HCT116 (cell line): ENCODE results near the gene WDR27. TPM values are rescaled to one million over a fixed set of nuclear protein-coding genes. Genes with fewer than 3 reads are reported as not detected.

Experiments
- ATAC-seq: fragments of 200-7000 bp; cut with Tn5 transposase; 2 replicates; pipeline ENCODE4 v1.9.1; 2020; ENCODE audit warnings: mild to moderate bottlenecking, moderate library complexity
- BruUV-seq: library from RNA; stranded (reverse); fragments of 400-500 nt; replicated peaks from 2 replicates; lab custom pipeline; 2021; lab: Mats Ljungman, UMichigan
- CTCF ChIA-PET: fragments of 300-600 bp; sonication (Branson Sonifier 250); formaldehyde crosslinking; loops from one replicate; lab custom pipeline; 2021; ENCODE audit warnings: antibody characterized with exemption; lab: Charles Lee
- POLR2A ChIA-PET: fragments of 300-600, 350-600 bp; sonication (Branson Sonifier 250); formaldehyde crosslinking; loops from one replicate; lab custom pipeline; 2021; ENCODE audit warnings: antibody characterized with exemption; lab: Charles Lee
- RAD21 ChIA-PET, 2 experiments: fragments of 300-600 bp; sonication (Branson Sonifier 250); formaldehyde crosslinking; loops; one replicate each; lab custom pipeline; 2023; ENCODE audit warnings: low total read pairs in 2 of 2; ENCODE audit not compliant: uncharacterized antibody in 2 of 2, unreplicated experiment in 2 of 2, low non-redundant PET in 1 of 2; lab: Charles Lee
- DNase-seq: peaks from one replicate; pipeline ENCODE4 v3.0.0-alpha.2; 2010; ENCODE audit warnings: low read depth, low spot score
- H2AFZ ChIP-seq: fragments of 200-600 bp; shearing (Covaris generic), sonication (generic); 2 replicates; pipeline ENCODE4 v1.6.1; 2017; ENCODE audit warnings: low read depth, mixed run types, mixed read lengths, antibody characterized with exemption, low read length; ENCODE audit not compliant: poor library complexity, severe bottlenecking
- H3K27ac ChIP-seq: 2 replicates; pipeline ENCODE4 v1.5.1; 2012; ENCODE audit warnings: low read depth, low read length
- H3K27me3 ChIP-seq: fragments of 200-600 bp; sonication (generic); 2 replicates; pipeline ENCODE4 v1.6.1; 2016; ENCODE audit warnings: mixed run types, low read length, mixed read lengths; ENCODE audit not compliant: insufficient read depth
- H3K36me3 ChIP-seq, 2 experiments: fragments of 200-500 bp in 1 of 2; fragments of 200-600 bp in 1 of 2; sonication (Bioruptor generic) in 1 of 2; sonication (generic) in 1 of 2; 2 replicates each; pipeline versions ENCODE4 v1.5.1 to v1.6.1; 2014 to 2016; ENCODE audit warnings: low read length in 2 of 2, inconsistent platforms in 1 of 2, mixed read lengths in 1 of 2, mixed run types in 1 of 2; ENCODE audit not compliant: insufficient read depth in 2 of 2, control insufficient read depth in 1 of 2
- H3K4me1 ChIP-seq, 2 experiments: fragments of 200-600 bp in 1 of 2; sonication (generic) in 1 of 2; 2 replicates each; pipeline versions ENCODE4 v1.5.1 to v1.6.1; 2012 to 2017; ENCODE audit warnings: low read length in 2 of 2, inconsistent platforms in 1 of 2, mild to moderate bottlenecking in 1 of 2, mixed read lengths in 1 of 2, mixed run types in 1 of 2, moderate library complexity in 1 of 2; ENCODE audit not compliant: insufficient read depth in 2 of 2, control insufficient read depth in 1 of 2
- H3K4me2 ChIP-seq: fragments of 200-600 bp; sonication (generic); 2 replicates; pipeline ENCODE4 v1.6.1; 2017; ENCODE audit warnings: mixed run types, low read length, mixed read lengths
- H3K4me3 ChIP-seq, 2 experiments: fragments of 200-600 bp in 1 of 2; sonication (generic) in 1 of 2; replicated peaks in 1 of 2; 2 replicates each; pipeline ENCODE4 v1.5.1; 2011 to 2016; ENCODE audit warnings: low read length in 2 of 2, control low read depth in 1 of 2, low read depth in 1 of 2, mild to moderate bottlenecking in 1 of 2, mixed read lengths in 1 of 2, mixed run types in 1 of 2
- H3K79me2 ChIP-seq: fragments of 200-600 bp; sonication (generic); 2 replicates; pipeline ENCODE4 v1.6.1; 2017; ENCODE audit warnings: mild to moderate bottlenecking, mixed run types, low read length, moderate library complexity, mixed read lengths; ENCODE audit not compliant: insufficient read depth
- H3K9ac ChIP-seq: fragments of 200-600 bp; sonication (generic); 2 replicates; pipeline ENCODE4 v1.6.1; 2016; ENCODE audit warnings: low read length, mixed read lengths
- H3K9me2 ChIP-seq: fragments of 200-600 bp; sonication (generic), shearing (Covaris generic); 2 replicates; pipeline ENCODE4 v1.6.1; 2017; ENCODE audit warnings: mixed run types, mild to moderate bottlenecking, moderate library complexity; ENCODE audit not compliant: insufficient read depth
- H3K9me3 ChIP-seq, 2 experiments: fragments of 200-500 bp in 1 of 2; fragments of 200-600 bp in 1 of 2; sonication (Bioruptor generic) in 1 of 2; sonication (generic) in 1 of 2; 2 replicates each; pipeline ENCODE4 v1.6.1; 2014 to 2017; ENCODE audit warnings: low read length in 2 of 2, mixed read lengths in 2 of 2, inconsistent platforms in 1 of 2, low read depth in 1 of 2, mild to moderate bottlenecking in 1 of 2, mixed run types in 1 of 2, moderate library complexity in 1 of 2; ENCODE audit not compliant: control insufficient read depth in 1 of 2, insufficient read depth in 1 of 2
- H4K20me1 ChIP-seq: fragments of 200-600 bp; sonication (generic), shearing (Covaris generic); 2 replicates; pipeline ENCODE4 v1.6.1; 2017; ENCODE audit warnings: mixed run types, mild to moderate bottlenecking, moderate library complexity; ENCODE audit not compliant: insufficient read depth
- CBX3 ChIP-seq: IDR thresholded peaks from 2 replicates; pipeline ENCODE4 v1.6.1; 2012; ENCODE audit warnings: low read depth
- CEBPB ChIP-seq: IDR thresholded peaks from 2 replicates; pipeline ENCODE4 v1.6.1; 2012; ENCODE audit warnings: low read depth
- ELF1 ChIP-seq: IDR thresholded peaks from 2 replicates; pipeline ENCODE4 v1.6.1; 2012; ENCODE audit warnings: low read depth, borderline replicate concordance
- EZH2 ChIP-seq: fragments of 200-600 bp; sonication (generic); IDR thresholded peaks from 2 replicates; pipeline ENCODE4 v1.6.1; 2017; ENCODE audit warnings: antibody characterized with exemption, mixed run types
- EZH2phosphoT487 ChIP-seq: fragments of 200-600 bp; IDR thresholded peaks from 2 replicates; pipeline ENCODE4 v1.6.1; 2018; ENCODE audit warnings: antibody characterized with exemption, borderline replicate concordance
- FOSL1 ChIP-seq: IDR thresholded peaks from 2 replicates; pipeline ENCODE4 v1.6.1; 2012; ENCODE audit warnings: low read depth
- JUND ChIP-seq: IDR thresholded peaks from 2 replicates; pipeline ENCODE4 v1.6.1; 2012
- POLR2A ChIP-seq: IDR thresholded peaks from 2 replicates; pipeline ENCODE4 v1.7.0; 2011; ENCODE audit warnings: borderline replicate concordance; ENCODE audit not compliant: insufficient read depth, insufficient read length; ENCODE audit errors: extremely low read depth
- RAD21 ChIP-seq: IDR thresholded peaks from 2 replicates; pipeline ENCODE4 v1.6.1; 2012; ENCODE audit warnings: low read depth, mild to moderate bottlenecking
- REST ChIP-seq: IDR thresholded peaks from 2 replicates; pipeline ENCODE4 v1.6.1; 2012; ENCODE audit warnings: low read depth
- SP1 ChIP-seq: IDR thresholded peaks from 2 replicates; pipeline ENCODE4 v1.6.1; 2012; ENCODE audit warnings: low read depth
- SRF ChIP-seq: IDR thresholded peaks from 2 replicates; pipeline ENCODE4 v1.6.1; 2012; ENCODE audit warnings: low read depth
- TCF7L2 ChIP-seq: IDR thresholded peaks from 2 replicates; pipeline ENCODE4 v1.7.0; 2011; ENCODE audit warnings: borderline replicate concordance, inconsistent platforms; ENCODE audit not compliant: insufficient read depth, insufficient read length; ENCODE audit errors: extremely low read depth
- YY1 ChIP-seq: IDR thresholded peaks from 2 replicates; pipeline ENCODE4 v1.6.1; 2011; ENCODE audit warnings: low read length, low read depth, moderate library complexity, mild to moderate bottlenecking; ENCODE audit not compliant: insufficient replicate concordance; ENCODE audit errors: extremely low read depth
- ZNF274 ChIP-seq: fragments of 200-500 bp; sonication (Bioruptor generic); IDR thresholded peaks from 2 replicates; pipeline ENCODE4 v1.6.1; 2014; ENCODE audit warnings: mild to moderate bottlenecking, low read depth, low read length, inconsistent platforms
- intact Hi-C: fragments of 100-400 bp; cut with micrococcal nuclease; formaldehyde crosslinking; loops from 2 replicates; pipeline ENCODE4 v1.10.0; 2022
- total RNA-seq: library from RNA; stranded (reverse); gene quantifications from one replicate; pipeline ENCODE4 v1.2.1, GENCODE V29; 2021; ENCODE audit not compliant: unreplicated experiment
- TF ChIP-seq, protein P1 (sequence below): IDR thresholded peaks from 2 replicates; pipeline ENCODE4 v1.6.1; 2012
- TF ChIP-seq, protein P2 (sequence below): IDR thresholded peaks from 2 replicates; pipeline ENCODE4 v1.6.1; 2012
- TF ChIP-seq, protein P3 (sequence below): IDR thresholded peaks from 2 replicates; pipeline ENCODE4 v1.6.1; 2011; ENCODE audit warnings: mild to moderate bottlenecking, low read length, moderate library complexity; ENCODE audit not compliant: insufficient replicate concordance; ENCODE audit errors: extremely low read depth

WDR27 gene
- total RNA-seq, 1 experiment from 2014 or later, result 60.6 TPM

GRCh38 chr6:169640351-169640852, 61.4 kb downstream of the WDR27 start (continued):
- TF ChIP-seq ELF1 (no peak), ZNF274 (no peak)

GRCh38 chr6:169639653-169640278, 62.1 kb downstream of the WDR27 start:
- Histone ChIP-seq H3K9me2 (no peaks in the 10 kb centered on the region), H3K4me1 (no peaks in the 10 kb centered on the region), H3K4me3 (no peak overlapping the region), H2AFZ (no peak overlapping the region), H3K9me3 (no peaks in the 10 kb centered on the region), H3K27me3 (no peaks in the 10 kb centered on the region), H3K36me3 (no peaks in the 10 kb centered on the region; a peak in 1 of 4 replicates), H4K20me1 (no peaks in the 10 kb centered on the region), H3K4me2 (no peak overlapping the region), H3K79me2 (no peaks in the 10 kb centered on the region), H3K9ac (no peak overlapping the region), H3K27ac (no peak overlapping the region)
- RAD21 ChIA-PET, result no interaction called here
- TF ChIP-seq, protein P1, sequence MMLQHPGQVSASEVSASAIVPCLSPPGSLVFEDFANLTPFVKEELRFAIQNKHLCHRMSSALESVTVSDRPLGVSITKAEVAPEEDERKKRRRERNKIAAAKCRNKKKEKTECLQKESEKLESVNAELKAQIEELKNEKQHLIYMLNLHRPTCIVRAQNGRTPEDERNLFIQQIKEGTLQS, result no peak
- no peak for TF ChIP-seq POLR2A
- no peak for TF ChIP-seq EZH2phosphoT487
- TF ChIP-seq SP1, result no peak
- TF ChIP-seq EZH2, result no peak
- no peak for TF ChIP-seq CBX3
- no peak for TF ChIP-seq TCF7L2
- no peak for TF ChIP-seq CEBPB
- no peak for TF ChIP-seq ELF1
- no peak for TF ChIP-seq YY1
- no peak for TF ChIP-seq FOSL1
- TF ChIP-seq SRF, result no peak
- TF ChIP-seq ZNF274, result no peak
- no peak for TF ChIP-seq JUND
- no peak for TF ChIP-seq RAD21
- TF ChIP-seq, protein P2, sequence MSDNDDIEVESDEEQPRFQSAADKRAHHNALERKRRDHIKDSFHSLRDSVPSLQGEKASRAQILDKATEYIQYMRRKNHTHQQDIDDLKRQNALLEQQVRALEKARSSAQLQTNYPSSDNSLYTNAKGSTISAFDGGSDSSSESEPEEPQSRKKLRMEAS, result no peak
- TF ChIP-seq REST, result no peak
- TF ChIP-seq, protein P3, sequence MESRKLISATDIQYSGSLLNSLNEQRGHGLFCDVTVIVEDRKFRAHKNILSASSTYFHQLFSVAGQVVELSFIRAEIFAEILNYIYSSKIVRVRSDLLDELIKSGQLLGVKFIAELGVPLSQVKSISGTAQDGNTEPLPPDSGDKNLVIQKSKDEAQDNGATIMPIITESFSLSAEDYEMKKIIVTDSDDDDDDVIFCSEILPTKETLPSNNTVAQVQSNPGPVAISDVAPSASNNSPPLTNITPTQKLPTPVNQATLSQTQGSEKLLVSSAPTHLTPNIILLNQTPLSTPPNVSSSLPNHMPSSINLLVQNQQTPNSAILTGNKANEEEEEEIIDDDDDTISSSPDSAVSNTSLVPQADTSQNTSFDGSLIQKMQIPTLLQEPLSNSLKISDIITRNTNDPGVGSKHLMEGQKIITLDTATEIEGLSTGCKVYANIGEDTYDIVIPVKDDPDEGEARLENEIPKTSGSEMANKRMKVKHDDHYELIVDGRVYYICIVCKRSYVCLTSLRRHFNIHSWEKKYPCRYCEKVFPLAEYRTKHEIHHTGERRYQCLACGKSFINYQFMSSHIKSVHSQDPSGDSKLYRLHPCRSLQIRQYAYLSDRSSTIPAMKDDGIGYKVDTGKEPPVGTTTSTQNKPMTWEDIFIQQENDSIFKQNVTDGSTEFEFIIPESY, result no peak
- CTCF ChIA-PET, result no interaction called here
- intact Hi-C loops, result no loop called here
- BruUV-seq, result no TSS peak
- ATAC-seq (no peak), DNase-seq (no peak)
- POLR2A ChIA-PET, result no interaction called here
